Cardiac muscle cell (in vitro differentiated cells and primary cell): ENCODE results near the gene SRR. TPM values are rescaled to one million over a fixed set of nuclear protein-coding genes. Genes with fewer than 3 reads are reported as not detected.
A peak's percentile ranks its signal among the peaks of the same experiment; 100 is the strongest.
"Not testable (repeated sequence)": the region's sequence is repeated elsewhere in the genome, so short reads cannot be mapped to it uniquely, and the experiment has no call there.

ENCODE experiments used
- DNase-seq, 2 donors: peaks; one replicate each; pipeline versions ENCODE4 v3.0.0 to v3.0.0-alpha.2; 2010 to 2017; ENCODE audit warnings: low read depth in 1 of 2, low spot score in 1 of 2
- H3K27ac ChIP-seq: fragments of 200-600 bp; sonication (generic); 2 replicates; pipeline ENCODE4 v1.5.1; 2016
- H3K27me3 ChIP-seq: fragments of 200-600 bp; sonication (generic); 2 replicates; pipeline ENCODE4 v1.6.0; 2016; ENCODE audit warnings: control low read depth
- H3K36me3 ChIP-seq: fragments of 200-600 bp; sonication (generic); 2 replicates; pipeline ENCODE4 v1.5.1; 2016; ENCODE audit warnings: control low read depth
- H3K4me1 ChIP-seq: fragments of 200-600 bp; sonication (generic); 2 replicates; pipeline ENCODE4 v1.8.1; 2017; ENCODE audit warnings: low read depth, mild to moderate bottlenecking, mixed run types
- H3K4me3 ChIP-seq: fragments of 200-600 bp; sonication (generic); 2 replicates; pipeline ENCODE4 v1.5.1; 2016; ENCODE audit warnings: mild to moderate bottlenecking
- H3K9me3 ChIP-seq: fragments of 200-600 bp; sonication (generic); 2 replicates; pipeline ENCODE4 v1.5.1; 2017; ENCODE audit warnings: low read depth, mild to moderate bottlenecking, control low read depth
- CTCF ChIP-seq: IDR thresholded peaks from 2 replicates; pipeline ENCODE4 v1.5.1; 2012; ENCODE audit warnings: low read depth, mild to moderate bottlenecking, low read length
- polyA plus RNA-seq: library from polyadenylated mRNA; unstranded; fragments of >200 nt; fragmentation: Nextera tagmentation; extraction: Ambion mirVana; gene quantifications from 2 replicates; pipeline ENCODE4 v1.2.1, GENCODE V29; 2016
- total RNA-seq: library from RNA; depleted of rRNA; stranded (reverse); fragments of >200 nt; gene quantifications from 2 replicates; pipeline ENCODE4 v1.2.3, GENCODE V29; 2016

The SRR gene
- total and polyA plus RNA-seq, 2 experiments from 2014 or later: 27.7 to 49.9 TPM

- Histone ChIP-seq H3K4me1 (no peaks in the 10 kb centered on the region), H3K27me3 (no peaks in the 10 kb centered on the region), H3K4me3 (no peak overlapping the region), H3K36me3 (no peaks in the 10 kb centered on the region), H3K9me3 (no peaks in the 10 kb centered on the region), H3K27ac (peak overlapping the region; percentile 25)
- peak in 1 of 2 donors; percentile 67 for DNase-seq
- TF ChIP-seq CTCF: no peak
These were observed 5.8 kb downstream of the SRR start for GRCh38 chr17:2309338-2310154.

- H3K4me1 ChIP-seq: no peaks in the 10 kb centered on the region
- H3K36me3 ChIP-seq: no peaks in the 10 kb centered on the region
- H3K4me3 ChIP-seq: no peak overlapping the region
- DNase-seq: no peak
- H3K27me3 ChIP-seq: no peaks in the 10 kb centered on the region
- TF ChIP-seq CTCF: no peak
- H3K27ac ChIP-seq: no peak overlapping the region
- no peaks in the 10 kb centered on the region for H3K9me3 ChIP-seq
These were observed 9.0 kb downstream of the SRR start for GRCh38 chr17:2312736-2313135.

GRCh38 chr17:2316916-2317205, 13.1 kb downstream of the SRR start:
- H3K4me3 ChIP-seq, H3K9me3 ChIP-seq, H3K27ac ChIP-seq, H3K27me3 ChIP-seq, DNase-seq, H3K4me1 ChIP-seq, H3K36me3 ChIP-seq: not testable (repeated sequence)

- DNase-seq: no peak
- Histone ChIP-seq H3K4me1 (no peaks in the 10 kb centered on the region), H3K36me3 (peaks cover 9% of the 10 kb centered on the region), H3K4me3 (no peak overlapping the region), H3K27ac (no peak overlapping the region), H3K9me3 (no peaks in the 10 kb centered on the region), H3K27me3 (no peaks in the 10 kb centered on the region)
- no peak for TF ChIP-seq CTCF
These were observed 14.0 kb downstream of the SRR start for GRCh38 chr17:2317796-2318195.

GRCh38 chr17:2319051-2319450, 15.3 kb downstream of the SRR start:
- no peak overlapping the region for H3K4me3 ChIP-seq
- no peaks in the 10 kb centered on the region for H3K27me3 ChIP-seq
- H3K9me3 ChIP-seq: no peaks in the 10 kb centered on the region
- H3K4me1 ChIP-seq: no peaks in the 10 kb centered on the region
- TF ChIP-seq CTCF: no peak
- no peak for DNase-seq
- peaks cover 21% of the 10 kb centered on the region for H3K36me3 ChIP-seq
- no peak overlapping the region for H3K27ac ChIP-seq

- TF ChIP-seq CTCF: no peak
- no peaks in the 10 kb centered on the region for H3K9me3 ChIP-seq
- peaks cover 43% of the 10 kb centered on the region for H3K36me3 ChIP-seq
- H3K27ac ChIP-seq: no peak overlapping the region
- no peaks in the 10 kb centered on the region for H3K27me3 ChIP-seq
- no peak overlapping the region for H3K4me3 ChIP-seq
- no peak for DNase-seq
- H3K4me1 ChIP-seq: no peaks in the 10 kb centered on the region
These were observed 17.6 kb downstream of the SRR start for GRCh38 chr17:2321399-2321798.
